Stimulated activated CD8-positive, alpha-beta memory T cell treated with anti-CD3 and anti-CD28 coated beads, Interleukin-4, amount 100 ng/mL, for 4 hours (primary cell): ENCODE results near the gene SIPA1.
A peak's percentile ranks its signal among the peaks of the same experiment; 100 is the strongest.

Source experiments
- DNase-seq, 2 donors: peaks; one replicate each; pipeline ENCODE4 v3.0.0-alpha.2; 2020; ENCODE audit warnings: low read depth in 2 of 2, low spot score in 1 of 2

The SIPA1 gene

GRCh38 chr11:65643971-65644370 is 6.1 kb downstream of the SIPA1 start:
- DNase-seq: no peak

- no peak for DNase-seq
Observed at GRCh38 chr11:65644837-65645236, 6.9 kb downstream of the SIPA1 start.

DNA sequence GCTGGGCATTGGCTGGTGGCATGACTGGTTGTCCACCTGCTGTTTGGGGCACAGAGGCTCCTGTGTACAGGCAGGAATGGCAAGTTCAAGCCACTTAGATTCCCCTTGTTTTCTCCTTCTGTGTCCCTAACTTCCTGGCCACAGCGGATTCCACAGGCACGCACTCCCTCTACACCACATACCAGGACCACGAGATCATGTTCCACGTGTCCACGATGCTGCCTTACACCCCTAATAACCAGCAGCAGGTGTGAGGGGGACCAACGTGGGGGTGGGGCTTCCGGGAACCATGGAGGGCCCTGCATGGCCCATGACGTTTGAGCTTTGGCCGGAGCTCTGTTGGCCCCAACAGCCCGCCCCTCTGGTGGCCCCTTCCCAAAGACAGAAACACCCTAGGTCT is 7.8 kb downstream of the SIPA1 start:
- no peak for DNase-seq

DNA sequence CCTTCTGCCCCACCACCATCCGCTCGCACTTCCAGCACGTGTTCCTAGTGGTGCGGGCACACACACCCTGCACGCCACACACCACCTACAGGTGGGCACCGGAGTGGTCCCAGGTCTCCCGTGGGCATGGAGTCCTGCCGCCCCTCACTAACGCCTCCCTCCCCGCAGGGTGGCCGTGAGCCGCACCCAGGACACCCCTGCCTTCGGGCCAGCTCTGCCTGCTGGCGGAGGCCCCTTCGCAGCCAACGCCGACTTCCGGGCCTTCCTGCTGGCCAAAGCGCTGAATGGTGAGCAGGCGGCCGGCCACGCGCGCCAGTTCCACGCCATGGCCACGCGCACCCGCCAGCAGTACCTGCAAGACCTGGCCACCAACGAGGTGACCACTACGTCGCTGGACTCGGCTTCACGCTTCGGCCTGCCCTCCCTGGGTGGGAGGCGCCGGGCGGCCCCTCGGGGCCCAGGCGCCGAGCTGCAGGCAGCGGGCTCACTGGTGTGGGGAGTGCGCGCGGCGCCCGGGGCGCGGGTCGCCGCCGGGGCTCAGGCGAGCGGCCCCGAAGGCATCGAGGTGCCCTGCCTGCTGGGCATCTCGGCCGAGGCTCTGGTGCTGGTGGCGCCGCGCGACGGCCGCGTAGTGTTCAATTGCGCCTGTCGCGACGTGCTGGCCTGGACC is 8.5 kb downstream of the SIPA1 start:
- no peak for DNase-seq

- DNase-seq: no peak
Observed at GRCh38 chr11:65646958-65647701, 9.2 kb downstream of the SIPA1 start.

DNA sequence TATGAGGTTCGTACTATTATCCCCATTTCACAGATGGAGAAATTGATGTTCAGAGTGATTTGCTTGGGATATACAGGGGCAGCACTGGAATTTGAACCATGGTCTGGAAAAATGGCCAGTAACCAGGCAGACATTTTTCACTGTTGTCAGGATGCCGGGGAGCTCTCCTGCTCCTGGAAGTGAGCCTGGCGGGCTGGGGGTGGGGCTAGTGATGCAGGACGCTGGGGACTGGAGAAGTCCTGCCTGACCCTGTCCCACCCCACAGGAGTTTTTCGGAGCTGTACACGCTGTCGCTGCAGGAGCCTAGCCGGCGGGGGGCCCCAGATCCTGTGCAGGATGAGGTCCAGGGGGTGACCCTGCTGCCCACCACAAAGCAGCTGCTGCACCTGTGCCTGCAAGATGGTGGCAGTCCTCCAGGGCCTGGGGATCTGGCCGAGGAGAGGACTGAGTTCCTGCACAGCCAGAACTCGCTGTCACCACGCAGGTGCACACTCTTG is 11.1 kb downstream of the SIPA1 start:
- DNase-seq: no peak

DNA sequence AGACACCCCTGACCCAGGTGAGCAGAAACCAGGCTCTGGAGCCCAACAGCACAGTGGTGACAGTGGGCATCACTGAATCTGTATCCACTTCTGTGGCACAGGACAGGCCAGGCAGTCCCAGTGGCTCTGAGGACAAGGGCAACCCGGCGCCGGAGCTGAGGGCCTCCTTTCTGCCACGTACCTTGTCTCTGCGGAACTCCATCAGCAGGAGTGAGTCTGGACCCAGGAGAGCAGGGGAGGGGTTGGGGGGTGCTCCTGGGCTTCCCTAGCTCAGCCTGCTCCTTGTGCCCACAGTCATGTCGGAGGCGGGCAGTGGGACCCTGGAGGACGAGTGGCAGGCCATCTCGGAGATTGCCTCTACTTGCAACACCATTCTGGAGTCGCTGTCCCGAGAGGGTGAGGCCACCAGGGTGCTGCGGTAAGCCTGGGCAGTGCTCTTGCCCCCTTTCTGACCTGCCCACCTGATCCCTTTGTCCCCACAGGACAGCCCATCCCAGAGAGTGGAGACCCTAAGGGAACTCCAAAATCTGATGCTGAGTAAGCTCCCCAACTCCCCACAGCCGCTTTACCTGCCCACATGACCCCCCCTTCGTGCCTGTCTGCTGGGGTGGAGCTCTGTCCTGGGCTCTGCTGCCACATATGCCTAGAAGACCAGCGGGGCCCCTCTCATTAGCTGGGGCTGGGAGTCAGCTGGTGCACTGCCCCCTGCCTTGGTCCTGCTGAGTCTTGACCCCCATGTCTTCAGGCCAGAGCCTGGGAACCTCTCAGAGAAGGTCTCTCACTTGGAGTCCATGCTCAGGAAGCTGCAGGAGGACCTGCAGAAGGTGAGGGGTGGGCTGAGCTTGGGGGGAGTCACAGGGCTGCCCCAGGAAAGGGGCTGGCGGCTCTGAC is 12.0 kb downstream of the SIPA1 start:
- no peak for DNase-seq

DNA sequence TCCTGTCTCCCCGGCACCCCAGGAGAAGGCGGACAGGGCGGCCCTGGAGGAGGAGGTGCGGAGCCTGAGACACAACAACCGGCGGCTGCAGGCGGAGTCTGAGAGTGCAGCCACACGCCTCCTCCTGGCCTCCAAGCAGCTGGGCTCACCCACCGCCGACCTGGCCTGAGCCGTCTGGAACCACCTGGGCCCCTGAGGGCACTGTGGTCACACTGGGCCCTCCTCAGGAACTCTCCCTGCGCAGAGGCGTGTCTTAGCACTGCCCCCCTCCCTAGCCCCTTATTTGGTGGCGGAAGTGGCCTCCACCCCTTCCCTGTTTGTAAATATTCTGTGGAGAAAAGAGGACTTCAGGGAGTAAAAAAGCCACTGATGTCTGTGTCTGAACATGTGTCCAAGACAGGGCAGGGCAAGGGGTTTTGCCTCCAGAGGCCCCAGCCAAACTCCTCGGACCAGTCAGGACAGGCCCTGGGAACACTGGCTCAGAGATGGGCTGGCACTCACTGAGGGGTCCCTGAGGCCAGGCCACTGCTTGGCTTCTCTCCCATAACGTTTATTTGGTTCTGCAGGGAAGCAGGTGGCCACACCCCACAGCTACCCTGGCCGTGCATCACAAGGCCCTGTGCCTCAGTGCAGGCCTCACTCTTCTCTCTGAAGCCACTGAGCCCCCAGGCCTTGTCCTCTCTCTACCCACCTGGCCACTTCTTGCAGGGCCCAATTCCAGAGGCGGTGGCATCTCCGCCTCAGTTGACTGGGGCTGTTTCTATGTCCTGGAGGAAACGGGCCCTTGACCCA is 12.8 kb downstream of the SIPA1 start:
- no peak for DNase-seq

DNA sequence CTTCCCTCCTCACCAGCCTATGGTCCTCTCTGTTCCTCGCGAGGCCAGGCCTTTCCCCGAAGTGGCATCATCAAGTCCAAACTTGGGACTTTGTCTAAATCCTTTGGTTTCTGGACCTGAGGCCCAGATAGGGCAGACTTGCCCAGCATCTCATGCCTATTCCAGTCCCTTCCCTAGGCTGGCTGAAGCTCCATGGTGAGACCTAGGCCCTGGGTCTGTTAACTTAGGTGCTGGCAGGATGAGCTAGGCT is 13.4 kb downstream of the SIPA1 start:
- no peak for DNase-seq

DNA sequence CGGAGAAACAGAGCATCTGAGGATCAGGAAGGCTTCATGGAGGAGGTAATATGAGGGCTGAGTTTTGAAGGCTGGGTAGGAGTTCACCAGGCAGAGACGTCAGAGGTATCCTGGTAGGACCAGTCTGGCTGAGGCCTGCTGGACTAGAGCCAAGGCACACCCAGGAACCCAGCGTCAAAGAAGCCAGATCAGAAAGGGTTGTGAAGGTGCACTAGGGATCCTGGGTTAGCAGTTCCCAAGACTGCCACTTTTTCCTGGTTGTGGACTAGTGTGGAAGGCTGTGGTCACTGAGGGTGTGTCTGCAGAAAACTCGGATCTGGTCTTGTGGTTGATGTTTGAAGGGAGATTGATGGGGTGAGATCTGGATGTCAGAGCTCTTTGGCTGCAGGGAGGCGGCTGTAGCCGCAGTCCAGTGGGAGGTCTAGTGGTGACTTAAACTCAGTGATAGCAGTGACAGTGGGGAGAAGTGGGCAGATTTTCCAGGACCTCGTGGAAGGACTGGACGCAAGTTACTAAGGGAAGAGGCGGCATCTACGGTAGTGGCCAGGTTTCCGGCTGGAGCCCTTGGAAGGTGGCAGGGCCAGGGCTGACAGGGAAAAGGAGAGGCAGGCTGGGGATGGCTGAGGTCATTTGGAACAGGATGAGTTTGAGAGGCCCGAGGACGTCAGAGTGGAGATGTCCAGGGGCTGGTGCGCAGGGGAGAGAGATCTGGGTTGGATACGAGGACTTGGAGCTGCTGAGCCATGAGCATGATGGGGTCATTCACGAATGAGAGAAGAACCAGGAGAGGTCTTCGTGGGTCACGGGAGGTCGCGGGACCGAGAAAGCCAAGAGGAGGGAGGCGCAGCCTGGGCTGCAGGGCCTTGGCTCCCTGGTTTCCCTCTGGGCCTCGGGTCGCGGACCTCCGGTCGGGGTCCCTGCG is 13.9 kb downstream of the SIPA1 start:
- DNase-seq: no peak

GRCh38 chr11:65652511-65653228 is 14.8 kb downstream of the SIPA1 start:
- DNase-seq: peak; percentile 91 to 96

- DNase-seq: no peak
Observed at GRCh38 chr11:65653229-65654225, 15.6 kb downstream of the SIPA1 start.

- no peak for DNase-seq
Observed at GRCh38 chr11:65654375-65655349, 16.8 kb downstream of the SIPA1 start.

DNA sequence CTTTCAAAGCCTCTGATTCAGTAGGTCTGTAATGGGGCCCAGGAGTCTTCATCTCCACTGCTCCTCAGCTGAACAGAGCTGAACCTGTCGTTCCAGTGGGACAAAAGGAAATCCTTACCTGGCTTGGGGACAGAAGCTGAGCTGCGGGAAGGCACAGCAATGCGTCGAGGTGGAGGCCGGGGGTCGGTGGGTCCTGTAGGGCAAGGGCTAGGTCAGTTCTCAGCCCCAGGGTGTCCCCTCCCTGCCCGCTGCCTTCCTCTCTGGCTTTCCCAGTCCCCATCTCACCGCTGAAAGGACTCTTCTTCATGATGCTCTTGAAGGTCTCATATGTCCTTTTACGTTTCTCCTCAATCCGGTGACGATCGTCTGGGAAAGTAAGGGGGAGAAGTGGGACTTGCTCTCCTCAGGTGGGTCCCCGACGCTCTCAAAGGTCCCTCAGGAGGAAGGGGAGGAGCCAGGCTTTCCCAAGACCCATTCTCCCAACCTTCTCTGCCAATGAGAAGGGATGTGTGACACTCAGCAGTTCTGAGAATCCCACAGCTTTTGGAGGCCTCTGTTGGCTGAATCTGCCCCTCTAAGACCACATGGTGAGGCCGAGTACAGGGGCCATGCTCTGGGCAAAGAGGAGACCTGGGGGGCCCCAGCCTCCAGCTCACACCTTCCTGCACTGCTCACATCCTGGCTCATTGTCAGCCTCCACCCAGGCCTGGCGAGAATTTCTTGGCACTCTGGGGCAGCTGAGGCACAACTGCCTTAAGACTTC is 17.9 kb downstream of the SIPA1 start:
- no peak for DNase-seq

DNA sequence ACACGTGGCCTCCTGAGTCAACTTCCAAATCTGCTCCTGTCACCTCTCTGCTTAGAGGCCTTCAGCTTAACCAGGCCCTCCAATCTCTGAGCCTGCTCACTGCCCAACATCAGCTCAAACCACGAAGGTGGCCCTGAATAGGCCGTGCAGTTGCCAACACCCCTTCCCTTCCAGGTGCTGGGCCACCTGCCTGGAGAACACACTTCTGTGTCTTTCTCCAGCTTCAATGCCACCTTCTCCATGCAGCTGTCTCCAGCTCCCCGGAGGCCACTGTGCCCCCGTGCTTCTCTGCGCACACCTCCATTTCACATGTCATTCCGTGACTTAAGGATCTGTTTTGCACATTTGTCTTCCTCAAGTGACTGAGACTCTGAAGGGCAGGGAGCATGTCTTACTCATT is 19.5 kb downstream of the SIPA1 start:
- DNase-seq: no peak
